UCSD-AML1 (cell line): Measurements from ENCODE around the gene HIBCH.

Source experiments
- DNase-seq: peaks from one replicate; lab custom pipeline; 2025; ENCODE audit not compliant: unreplicated experiment; lab: John Stamatoyannopoulos, UW

HIBCH gene

DNA sequence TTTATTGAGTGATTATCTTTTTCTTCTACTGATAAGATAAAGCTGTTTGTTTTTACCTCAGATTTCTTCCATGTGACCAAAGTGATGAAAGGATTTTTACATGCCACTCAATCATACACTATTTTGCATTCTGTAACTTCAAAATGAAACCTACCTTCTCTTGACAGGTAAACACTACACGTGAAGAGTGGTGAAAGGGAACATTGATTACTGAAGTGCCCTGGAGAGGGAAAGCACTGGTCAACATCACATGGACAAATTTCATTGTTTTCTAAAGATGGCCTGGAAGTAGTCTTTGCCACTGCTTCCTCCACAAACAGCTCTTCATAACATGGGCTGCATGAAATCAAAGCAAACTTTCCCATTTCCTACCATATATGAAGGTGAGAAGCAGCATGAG, 120.1 kb downstream of the HIBCH start:
- DNase-seq, result no peak

DNA sequence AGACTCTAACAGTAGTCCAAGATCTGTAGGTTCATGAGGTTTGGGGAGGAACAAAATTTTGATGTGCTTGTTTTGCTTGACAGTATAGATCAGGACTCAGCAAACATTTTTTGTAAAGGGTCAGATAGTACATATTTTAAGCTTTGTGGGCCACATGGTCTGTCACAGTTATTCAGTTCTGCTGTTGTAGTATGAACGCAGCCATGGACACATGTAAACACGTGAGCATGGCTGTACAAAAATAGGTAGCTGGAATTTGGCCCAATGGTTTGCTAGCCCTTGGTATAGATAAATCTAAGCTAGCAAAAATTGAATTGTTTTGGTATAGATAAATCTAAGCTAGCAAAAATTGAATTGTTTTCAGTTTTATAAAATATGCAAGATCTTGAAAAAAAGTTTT, 120.5 kb downstream of the HIBCH start:
- DNase-seq, result no peak

DNA sequence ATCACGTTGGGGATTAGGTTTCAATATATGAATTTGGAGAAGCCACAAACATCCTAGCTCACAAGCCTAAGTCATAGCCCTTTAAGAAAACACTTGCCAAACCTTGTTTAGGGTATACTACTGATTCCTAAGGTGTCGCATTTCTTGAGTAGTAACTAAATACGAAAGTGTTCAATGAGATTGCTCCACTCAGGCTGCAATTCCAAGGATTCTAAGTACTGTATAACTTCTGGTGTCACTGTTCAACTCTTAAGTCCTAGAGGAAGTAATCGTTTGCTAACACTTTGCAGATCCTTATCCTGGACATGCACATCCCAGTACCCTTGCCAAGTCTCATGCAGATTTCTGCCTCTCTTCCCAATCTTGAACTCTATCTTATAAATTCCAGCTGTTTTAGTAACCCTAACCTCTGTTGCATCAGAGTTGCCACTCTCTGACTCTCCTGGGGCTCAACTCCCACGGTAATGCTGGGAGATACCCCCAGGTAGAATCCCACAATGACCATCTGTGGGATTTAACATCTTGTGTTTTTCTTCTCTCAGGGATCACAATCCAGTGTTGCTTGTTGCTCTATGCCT, 122.4 kb downstream of the HIBCH start:
- DNase-seq, result no peak

DNA sequence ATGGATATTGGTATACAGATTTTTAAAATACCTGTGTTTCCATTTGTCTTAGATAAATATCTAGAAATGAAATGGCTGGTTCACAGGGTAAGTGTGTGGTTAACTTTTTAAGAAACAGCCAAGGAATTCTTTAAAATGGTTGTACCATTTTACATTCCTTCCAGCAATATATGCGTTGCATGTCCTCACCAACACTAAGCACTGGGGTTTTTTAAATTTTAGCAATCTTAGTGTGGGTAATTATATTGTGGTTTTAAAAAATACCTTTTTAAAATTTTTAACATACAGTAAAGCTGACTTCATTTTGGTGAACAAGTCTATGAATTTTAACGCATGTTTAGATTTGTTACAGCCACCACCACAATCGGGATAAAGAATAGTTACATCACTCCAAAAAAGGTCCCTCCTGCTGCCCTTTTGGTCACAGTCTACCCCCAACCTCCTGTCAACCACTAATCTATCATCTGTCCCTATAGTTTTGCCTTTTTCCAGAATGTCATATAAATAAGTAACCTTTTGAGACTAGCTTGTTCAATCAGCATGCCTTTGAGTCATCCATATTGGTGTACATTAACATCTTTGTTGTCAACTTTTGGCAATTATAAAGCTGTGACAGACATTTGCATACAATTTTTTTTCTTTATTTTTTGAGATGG, 129.0 kb downstream of the HIBCH start:
- DNase-seq, result no peak

DNA sequence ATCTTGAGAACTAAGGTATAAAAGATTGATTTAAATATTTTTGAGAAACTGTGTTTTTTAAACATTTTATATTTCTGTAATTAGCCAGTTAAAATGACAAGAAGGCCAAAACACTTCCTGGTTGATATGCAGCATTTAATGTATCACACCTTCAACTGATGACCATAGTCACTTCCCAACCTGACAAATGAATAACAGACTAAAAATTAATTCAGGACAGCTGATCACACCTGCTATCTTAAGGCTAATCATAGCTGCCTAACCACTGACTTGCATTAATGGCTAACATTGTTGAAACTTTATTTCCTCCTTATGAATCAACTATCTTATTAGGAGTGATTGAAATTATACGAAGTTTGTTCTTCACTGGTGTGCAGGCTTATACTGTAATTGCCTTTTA, 131.3 kb downstream of the HIBCH start:
- DNase-seq, result no peak

DNA sequence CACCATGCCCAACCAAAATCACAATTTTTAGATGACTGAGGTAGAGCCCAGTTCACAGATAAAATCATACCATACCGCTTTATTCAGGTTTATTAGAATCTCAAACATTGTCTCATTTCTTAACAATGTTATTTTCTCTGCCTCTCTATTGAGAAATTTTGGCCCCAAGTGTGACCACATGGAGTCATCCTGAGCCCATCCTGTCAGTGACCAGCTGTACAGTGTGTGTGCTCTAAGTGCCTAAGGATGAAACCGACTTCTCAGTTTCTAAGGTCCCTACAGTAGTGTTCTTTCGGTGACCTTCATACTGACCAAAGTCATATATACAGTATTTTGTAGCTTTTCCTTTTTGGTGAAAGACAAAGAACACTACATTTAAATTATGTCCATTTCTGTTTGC, 133.4 kb downstream of the HIBCH start:
- DNase-seq, result no peak

DNA sequence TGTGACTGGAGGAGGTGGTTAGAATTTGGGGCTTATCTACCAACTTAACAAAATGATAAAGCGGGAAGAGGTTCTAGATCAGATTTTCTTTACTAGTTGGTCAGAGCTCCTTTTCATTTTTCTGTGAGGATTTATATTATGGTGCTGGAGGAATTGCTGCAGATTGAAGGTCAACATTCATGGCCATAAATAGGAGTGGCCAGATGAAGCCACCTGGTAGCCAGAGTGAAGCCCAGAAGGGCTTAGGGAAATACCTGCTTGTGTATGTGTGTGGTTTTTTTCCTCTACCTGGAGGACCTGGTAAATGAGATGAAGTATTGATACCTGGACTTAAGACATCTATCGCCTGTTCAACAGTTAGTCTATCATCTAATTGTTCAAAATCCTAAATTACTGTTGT, 134.2 kb downstream of the HIBCH start:
- DNase-seq, result no peak

DNA sequence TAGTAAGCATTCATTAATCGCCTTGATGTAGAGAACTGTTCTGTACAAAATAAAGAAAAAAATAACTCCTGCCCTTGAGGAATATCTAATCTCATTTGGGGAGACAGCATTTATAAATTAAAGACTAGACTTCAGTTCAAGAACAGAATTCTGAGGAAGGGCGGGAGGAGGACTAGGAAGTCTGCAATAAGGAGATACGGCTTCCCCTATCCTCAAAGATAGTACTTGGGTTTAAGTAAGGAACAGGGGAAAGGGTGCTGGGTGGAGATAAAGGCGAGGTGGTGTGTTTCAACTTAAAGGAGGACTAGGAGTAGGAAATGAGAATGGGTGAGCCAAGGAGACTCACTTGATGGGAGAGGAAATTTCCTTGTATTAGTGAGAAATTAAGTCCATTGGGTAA, 135.2 kb downstream of the HIBCH start:
- peak; percentile 28 for DNase-seq

DNA sequence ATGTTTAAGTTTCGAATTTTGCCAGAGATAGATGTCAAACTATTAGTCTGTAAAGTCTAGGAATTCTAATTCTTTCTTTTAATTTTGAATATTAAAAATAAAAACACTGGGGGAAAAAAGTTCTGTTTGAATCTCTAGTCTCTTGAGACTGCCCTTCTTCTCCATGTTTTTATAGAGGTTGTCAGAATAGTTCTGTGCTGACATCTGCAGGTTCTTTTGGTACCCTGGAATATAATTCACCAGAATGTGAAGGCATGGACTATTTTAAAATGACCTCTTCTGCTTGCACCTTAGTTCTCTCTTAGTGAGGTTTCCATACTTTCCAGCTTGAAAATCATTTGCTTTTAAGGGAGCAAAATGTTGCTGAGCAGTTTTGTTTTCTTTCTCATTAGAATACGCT, 136.1 kb downstream of the HIBCH start:
- DNase-seq, result no peak

DNA sequence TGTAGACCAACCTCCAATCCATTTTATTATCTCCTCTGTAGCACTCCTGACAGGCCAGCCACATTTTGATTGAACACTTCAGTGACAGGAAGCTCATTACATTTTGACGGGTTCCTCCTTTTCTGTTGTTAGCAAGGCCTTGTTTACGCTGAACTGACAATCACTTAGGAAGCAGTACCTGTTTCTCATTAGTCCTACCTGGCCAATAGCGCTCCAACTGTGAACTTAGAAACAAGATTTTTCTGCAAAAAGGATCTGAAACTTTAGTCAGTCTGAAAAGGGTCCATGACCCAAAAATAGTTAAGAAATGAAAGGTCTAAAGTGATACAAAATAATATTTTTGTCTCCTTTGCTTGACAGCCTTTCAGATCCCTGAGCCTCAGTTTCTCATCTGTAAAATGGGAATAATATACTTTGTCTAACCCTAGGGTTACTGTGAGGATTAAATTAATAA, 137.5 kb downstream of the HIBCH start:
- DNase-seq, result no peak

DNA sequence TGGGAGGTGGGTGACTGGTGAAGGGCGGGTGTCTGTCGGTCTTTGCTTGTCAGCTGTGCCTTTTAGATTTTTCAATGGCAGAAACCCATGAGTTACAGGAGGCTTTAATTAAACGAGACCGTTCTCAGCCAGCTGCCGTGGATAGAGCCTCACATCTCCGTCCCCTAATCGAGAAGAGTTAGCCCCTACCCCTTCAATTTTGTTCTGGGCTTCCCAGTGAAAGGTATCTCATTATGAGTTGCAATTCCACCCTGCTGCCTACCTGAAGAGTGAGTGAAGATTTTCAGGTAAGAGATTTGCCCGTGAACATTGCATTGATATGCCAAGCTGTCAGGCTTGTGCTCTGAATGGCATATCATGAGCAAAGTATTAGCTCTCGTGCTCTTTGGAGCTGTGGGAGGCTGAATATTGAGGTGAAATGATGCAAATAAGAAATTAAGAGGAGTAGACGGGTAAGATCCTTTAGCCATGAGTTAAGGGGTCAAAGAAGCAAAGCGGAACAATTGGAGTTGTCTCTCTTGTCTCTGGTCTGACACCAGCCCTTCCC, 138.4 kb downstream of the HIBCH start:
- no peak for DNase-seq

DNA sequence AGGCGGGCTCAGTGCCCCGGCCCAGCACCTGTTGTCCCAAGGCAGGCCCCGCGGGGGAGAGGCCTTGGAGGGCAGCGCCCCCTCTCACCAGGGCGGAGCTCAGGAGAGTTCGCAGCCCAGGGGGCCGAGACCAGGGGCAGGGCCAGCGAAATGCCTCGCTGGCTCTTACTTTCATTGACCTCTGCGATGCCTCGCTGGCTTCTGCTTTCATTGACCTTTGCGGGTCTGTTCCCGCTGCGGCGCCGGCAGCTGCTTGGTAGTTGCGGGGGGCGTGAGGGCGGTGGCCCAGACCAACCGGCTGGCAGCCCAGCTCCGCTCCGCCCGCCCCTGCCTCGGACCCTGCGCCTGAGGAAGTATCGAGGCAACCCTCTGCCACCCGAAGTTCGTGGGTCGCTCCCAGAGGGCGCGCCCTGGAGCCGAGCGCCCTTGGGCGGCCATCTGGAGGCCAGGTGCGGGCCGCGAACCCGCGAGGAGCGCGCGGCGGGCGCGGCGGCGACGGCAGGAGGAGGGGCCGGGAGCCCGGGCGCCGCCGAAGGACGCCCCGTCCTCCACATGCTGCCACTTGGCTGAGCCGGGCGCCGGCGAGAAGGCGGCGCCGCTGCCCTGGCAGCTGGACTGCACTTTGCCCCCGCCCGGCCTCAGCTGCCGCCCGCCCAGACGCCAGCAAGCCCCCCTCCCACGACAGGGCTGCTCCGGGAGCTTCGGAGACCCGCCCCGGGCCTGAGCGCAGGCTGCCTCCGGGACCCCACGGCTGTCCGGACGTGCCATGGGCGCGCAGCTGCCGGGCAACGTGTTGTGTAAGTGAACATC, 139.1 kb downstream of the HIBCH start:
- DNase-seq, result peak; percentile 91

DNA sequence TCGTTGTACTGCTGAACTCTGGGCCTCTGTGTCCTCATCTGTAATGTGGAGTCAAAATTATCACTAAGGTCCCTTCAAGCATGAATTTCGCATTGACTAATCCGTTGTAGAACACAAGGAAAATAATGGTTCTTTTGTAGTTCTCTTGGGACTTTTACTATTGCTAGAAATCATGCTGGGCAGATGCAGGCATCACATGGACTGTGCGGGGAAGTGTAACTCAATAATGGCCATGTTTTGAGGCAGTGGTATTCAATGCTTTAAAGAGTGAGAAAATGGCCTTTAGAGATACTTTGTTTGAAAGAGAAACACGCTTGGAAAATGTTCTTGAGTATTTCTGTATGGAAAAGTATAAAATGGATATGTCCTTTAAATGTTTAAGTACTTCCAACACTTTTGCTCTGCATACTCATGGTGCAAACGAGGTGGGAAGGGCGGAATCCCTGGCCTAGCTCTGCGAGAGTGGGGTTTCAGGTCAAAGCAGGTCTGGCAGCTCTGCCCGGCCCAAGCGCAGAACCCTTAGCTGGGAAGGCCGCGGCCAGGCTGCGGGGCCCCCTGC, 139.8 kb downstream of the HIBCH start:
- DNase-seq, result no peak

DNA sequence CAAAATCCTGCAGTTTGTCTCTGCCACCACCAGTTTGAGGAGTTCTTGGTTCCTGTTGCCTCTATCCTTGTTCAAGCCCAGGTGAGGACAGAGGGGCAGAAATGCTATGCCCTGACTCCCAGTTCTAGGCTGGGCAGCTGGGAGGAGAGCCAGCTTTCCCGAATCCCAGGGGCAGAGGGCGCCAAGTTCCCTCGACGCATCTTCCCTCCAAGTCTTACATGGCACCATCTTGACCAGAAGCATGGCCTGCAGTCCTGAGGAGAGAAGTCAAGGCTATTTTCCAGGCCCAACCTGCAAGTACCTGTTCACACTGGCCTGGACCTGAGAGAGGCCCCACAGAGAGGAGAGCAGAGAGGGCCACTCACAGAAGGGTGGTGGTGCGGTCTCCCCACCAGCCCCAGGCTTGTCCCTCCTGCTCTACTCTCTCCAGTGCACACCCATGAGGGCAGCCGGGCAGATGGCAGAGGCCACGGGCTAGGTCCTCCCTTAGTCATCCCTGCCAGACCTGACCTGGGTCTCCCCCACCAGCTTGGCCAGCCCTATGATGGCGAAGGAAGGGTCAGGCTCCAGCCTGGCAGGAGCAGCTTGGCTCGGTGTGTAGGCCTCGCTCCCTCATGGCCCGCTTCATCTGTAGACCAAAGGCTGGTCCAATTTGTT, 141.4 kb downstream of the HIBCH start:
- DNase-seq, result no peak

DNA sequence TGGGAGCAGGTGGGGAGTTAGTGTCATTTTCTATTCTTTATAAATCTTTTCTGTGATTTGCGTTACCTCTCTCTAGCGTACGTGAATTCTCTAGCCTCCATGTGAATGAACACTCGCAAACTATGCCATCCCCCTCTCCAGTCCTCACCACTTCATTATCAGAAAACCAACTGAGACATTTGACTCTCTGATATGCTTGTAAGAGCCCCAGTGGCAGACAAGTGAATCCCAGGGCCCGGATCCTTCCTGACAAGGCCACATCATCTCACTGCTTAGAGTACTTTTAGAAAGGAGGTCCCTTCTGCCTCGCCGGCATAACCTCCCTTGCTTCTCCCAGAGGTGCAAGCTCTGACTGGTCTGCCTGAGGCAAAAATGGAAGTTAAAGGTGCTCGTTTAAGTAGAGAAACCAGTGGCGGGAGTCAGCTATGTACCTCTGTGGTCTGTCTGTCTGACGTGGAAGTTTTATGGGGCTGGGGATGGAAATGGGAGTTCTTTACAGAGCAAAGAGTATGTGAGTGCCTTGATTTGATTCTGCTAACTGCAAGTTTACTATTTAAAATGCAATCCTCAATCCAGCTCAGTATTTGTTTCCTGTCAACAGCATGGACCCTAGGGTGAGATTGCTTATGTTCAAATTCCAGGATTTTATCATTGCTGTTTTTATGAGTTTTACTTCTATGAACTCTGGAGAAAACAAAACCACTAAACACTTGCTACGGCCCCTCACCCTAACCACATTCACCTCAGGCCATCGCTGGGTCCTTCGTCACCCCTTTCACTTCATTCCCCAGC, 142.2 kb downstream of the HIBCH start:
- DNase-seq, result no peak

DNA sequence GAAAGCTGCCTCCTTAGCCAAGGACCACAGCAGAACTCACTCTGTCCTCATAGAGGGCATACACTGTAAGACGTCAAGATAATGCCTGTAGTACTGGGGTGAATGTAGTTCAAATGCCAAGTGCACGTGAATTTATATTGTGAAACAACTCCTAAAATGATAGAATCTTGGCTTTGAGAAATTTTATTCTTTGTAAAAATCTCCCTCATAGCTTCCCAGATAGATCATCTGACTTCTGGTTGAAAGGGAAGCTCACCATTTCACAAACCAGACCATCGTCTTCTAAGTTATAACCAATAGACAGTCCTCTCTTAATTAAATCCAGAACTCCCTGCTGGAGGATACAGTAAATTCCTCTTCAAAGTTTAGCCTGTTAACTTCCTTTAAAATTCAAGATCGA, 146.2 kb downstream of the HIBCH start:
- no peak for DNase-seq

DNA sequence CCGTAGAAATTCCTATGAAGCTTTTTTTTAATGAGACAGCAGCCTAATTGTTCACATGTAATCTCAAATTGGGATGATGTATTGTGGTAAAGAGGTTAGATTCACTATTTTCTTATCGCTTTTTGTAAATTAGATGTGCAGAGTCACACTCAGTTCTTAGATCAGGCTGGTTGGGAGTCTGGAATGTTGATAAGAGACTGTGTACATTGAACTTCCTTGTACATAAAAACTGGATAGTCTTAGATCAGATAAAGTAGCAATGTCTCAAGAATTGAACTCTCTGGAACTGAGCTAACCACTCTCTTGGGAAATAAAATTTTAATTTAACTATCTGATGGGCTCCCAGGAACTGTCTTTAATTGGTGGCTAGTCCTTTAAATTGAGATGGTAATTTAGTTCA, 149.0 kb downstream of the HIBCH start:
- no peak for DNase-seq

DNA sequence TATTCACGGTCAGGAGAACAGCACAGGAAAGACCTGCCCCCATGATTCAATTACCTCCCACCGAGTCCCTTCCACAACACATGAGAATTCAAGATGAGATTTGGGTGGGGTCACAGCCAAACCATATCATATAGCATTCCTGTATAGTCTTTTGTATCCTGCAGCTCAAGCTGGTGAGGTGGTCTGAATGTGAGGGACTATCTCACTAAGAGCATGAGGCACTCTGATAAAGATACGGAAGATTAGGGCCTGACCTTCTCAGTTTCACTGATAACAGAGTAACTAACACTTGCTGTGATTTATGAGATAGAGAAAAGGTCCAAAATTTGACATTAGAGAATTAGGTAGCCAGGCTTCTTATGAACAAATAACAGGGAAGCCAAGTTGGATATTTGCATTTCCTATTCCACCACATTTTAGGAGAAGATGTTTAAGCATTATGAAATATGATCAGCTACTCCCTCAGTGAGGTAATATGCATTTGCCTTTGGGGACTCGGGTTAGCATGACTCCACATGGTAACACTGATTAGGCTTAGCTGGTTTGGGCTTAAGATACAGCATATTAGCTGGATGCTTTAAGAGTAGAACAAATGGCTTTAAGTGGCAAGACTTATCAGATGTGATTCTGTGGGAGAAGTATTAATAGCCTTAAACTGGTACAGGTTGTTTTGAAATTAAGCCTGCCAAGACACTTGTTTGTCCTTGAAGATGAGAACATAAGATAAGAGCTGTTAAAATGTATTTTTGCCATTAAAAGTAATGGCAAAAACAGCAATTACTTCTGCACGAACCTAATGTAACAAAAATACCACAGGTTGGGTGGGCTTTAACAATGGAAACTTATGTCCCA, 150.2 kb downstream of the HIBCH start:
- no peak for DNase-seq

DNA sequence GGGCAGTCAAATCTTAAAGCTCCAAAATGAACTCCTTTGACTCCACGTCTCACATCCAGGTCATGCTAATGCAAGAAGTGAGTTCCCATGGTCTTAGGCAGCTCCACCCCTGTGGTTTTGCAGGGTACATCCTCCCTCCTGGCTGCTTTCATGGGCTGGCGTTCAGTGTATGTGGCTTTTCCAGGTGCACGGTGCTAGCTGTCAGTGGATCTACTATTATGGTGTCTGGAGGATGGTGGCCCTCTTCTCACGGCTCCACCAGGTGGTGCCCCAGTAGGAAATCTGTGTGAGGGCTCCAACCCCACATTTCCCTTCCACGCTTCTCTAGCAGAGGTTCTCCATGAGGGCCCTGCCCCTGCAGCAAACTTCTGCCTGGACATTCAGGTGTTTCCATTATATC, 151.9 kb downstream of the HIBCH start:
- DNase-seq, result no peak

DNA sequence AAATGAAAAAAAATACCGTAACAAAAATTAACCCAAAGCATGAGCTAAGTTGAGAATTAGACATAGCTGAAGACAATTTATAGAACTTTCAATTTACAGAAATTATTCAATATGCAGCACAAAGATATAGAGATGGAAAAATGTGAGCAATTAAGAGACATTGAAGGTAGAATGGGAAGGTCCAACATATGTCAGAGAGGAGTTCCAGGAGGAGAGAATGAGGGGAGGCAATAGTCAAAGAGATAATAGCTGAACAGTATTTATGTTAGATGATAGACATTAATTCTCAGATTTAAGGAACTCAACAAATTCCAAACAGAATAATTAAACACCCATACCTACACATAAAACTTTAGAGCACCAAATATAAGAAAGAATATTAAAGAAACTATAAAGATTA, 154.1 kb downstream of the HIBCH start:
- no peak for DNase-seq
